GM23338 (cell line): ENCODE data around the gene PTPRZ1.

Source experiments
- CREB1 ChIP-seq: fragments of 250-450 bp; sonication (Bioruptor Pico); IDR thresholded peaks from 2 replicates; pipeline ENCODE4 v1.5.0; 2020; ENCODE audit warnings: low read depth, mild to moderate bottlenecking, moderate library complexity
- CTCF ChIP-seq, 2 experiments: fragments of 200-600 bp in 1 of 2; sonication (generic) in 1 of 2; conservative IDR thresholded peaks; 2 replicates each; pipeline versions ENCODE4 v1.5.1 to v1.6.1; 2016 to 2017; ENCODE audit warnings: antibody characterized with exemption in 2 of 2, low read depth in 2 of 2, mild to moderate bottlenecking in 2 of 2, moderate library complexity in 1 of 2
- ETS1 ChIP-seq: IDR thresholded peaks from 2 replicates; pipeline ENCODE4 v1.6.1; 2016; ENCODE audit warnings: antibody characterized with exemption
- EZH2 ChIP-seq: fragments of 200-600 bp; sonication (generic); IDR thresholded peaks from one replicate; pipeline ENCODE4 v1.8.0; 2017; ENCODE audit warnings: antibody characterized with exemption, mild to moderate bottlenecking, low read depth; ENCODE audit not compliant: unreplicated experiment
- EZH2phosphoT487 ChIP-seq: fragments of 200-600 bp; sonication (generic); IDR thresholded peaks from one replicate; pipeline ENCODE4 v1.8.1; 2018; ENCODE audit warnings: antibody characterized with exemption; ENCODE audit not compliant: unreplicated experiment
- JUNB ChIP-seq: IDR thresholded peaks from one replicate; pipeline ENCODE4 v1.6.1; 2016; ENCODE audit warnings: antibody characterized with exemption; ENCODE audit not compliant: unreplicated experiment
- POLR2AphosphoS5 ChIP-seq: IDR thresholded peaks from 2 replicates; pipeline ENCODE4 v1.6.1; 2016; ENCODE audit warnings: antibody characterized with exemption, low read depth
- REST ChIP-seq: IDR thresholded peaks from one replicate; pipeline ENCODE4 v1.6.1; 2018; ENCODE audit warnings: antibody characterized with exemption; ENCODE audit not compliant: unreplicated experiment
- STAT1 ChIP-seq: IDR thresholded peaks from one replicate; pipeline ENCODE4 v1.6.1; 2016; ENCODE audit warnings: antibody characterized with exemption; ENCODE audit not compliant: unreplicated experiment
- ZNF114 ChIP-seq: fragments of 250-450 bp; sonication (Bioruptor Pico); IDR thresholded peaks from 2 replicates; pipeline ENCODE4 v1.5.0; 2020; ENCODE audit warnings: mild to moderate bottlenecking, moderate library complexity
- ZNF462 ChIP-seq: fragments of 250-450 bp; sonication (Bioruptor Pico); IDR thresholded peaks from 2 replicates; pipeline ENCODE4 v1.5.0; 2020; ENCODE audit warnings: mild to moderate bottlenecking, moderate library complexity

GRCh38 chr7:121931149-121931902 lies 58.4 kb downstream of the PTPRZ1 start:
- no peak for TF ChIP-seq CTCF (conservative IDR thresholded peaks at IDR 0.05; ENCODE audit: low read depth in 2 of 2)
- TF ChIP-seq POLR2AphosphoS5: no peak
- no peak for TF ChIP-seq REST
- no peak for TF ChIP-seq CREB1
- no peak for TF ChIP-seq EZH2
- no peak for TF ChIP-seq EZH2phosphoT487
- TF ChIP-seq ETS1: no peak
- no peak for TF ChIP-seq ZNF114 (CRISPR knock-in tag)
- no peak for TF ChIP-seq STAT1
- TF ChIP-seq JUNB: no peak
- no peak for TF ChIP-seq ZNF462 (CRISPR knock-in tag)
